ENCODE data around the gene LRRC56. TPM values are rescaled to one million over a fixed set of nuclear protein-coding genes. Genes with fewer than 3 reads are reported as not detected.
"Not testable (repeated sequence)": the region's sequence is repeated elsewhere in the genome, so short reads cannot be mapped to it uniquely, and the experiment has no call there.

The LRRC56 gene
- polyA plus RNA-seq, 3 donors = 0.09 to 0.68 TPM; not detected in 1

DNA sequence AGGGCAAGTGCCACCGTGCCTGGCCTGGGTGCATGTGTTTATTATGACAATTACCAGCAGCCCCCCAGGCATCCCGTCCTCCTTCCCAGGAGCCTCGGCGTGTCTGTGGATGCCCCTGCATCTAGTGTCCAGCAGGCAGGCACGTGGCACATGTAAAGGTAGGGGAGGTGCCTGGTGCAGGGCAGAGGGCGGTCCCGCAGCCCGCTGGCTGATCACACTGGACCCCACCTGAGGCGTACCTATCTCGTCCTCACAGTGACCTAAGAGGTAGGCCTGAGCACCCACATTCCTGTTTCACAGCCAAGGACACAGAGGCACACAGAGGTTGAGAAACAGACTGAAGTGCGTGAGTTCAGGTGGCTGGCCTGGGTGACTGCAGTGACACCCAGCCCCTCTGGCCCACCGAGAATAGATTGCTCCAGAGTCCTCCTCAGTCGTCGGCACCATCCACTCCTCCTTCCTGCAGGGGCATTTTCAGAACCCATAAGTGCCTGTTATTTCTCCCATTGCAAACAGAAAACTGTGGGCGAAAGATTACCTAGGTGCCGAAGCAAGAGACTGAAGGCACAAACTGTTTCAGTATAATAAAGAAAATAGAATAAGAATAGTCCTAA is 35.9 kb downstream of the LRRC56 start:
- no peak overlapping the region for H3K27ac ChIP-seq (ENCODE audit: low read depth in 1 of 2, low read length in 2 of 2)
- Mint-ChIP-seq H3K27me3 (ENCODE audit: low read depth in 3 of 3) (peaks cover 36 to 58% (median 48%) of the 10 kb centered on the region in 3 donors), H3K4me3 (peak overlapping the region in 1 of 2 donors; percentile 71), H3K9me3 (peaks cover 0 to 20% (median 3%) of the 10 kb centered on the region in 7 donors), H3K4me1 (peaks cover 25% of the 10 kb centered on the region), H3K36me3 (peaks cover 0 to 8% of the 10 kb centered on the region in 2 donors), H3K27ac (no peak overlapping the region)
- no peak overlapping the region for H3K9ac ChIP-seq (ENCODE audit: insufficient read depth, low read length, poor library complexity, severe bottlenecking)
- peaks cover 0 to 3% of the 10 kb centered on the region in 2 donors for H3K9me3 ChIP-seq (replicated peaks in 1 of 2; ENCODE audit: control insufficient read depth in 1 of 2, insufficient read depth in 1 of 2, low read length in 2 of 2)
- H2AFZ ChIP-seq (ENCODE audit: insufficient read depth, low read depth, low read length, poor library complexity, severe bottlenecking) = no peak overlapping the region
- no peak for TF ChIP-seq CTCF (IDR thresholded peaks at IDR 0.05)
- intact Hi-C loops (cut with micrococcal nuclease) = no loop called here
- H3K4me2 ChIP-seq (replicated peaks; ENCODE audit: extremely low read depth, low read length, poor library complexity, severe bottlenecking) = no peak overlapping the region
- no peaks in the 10 kb centered on the region for H3K36me3 ChIP-seq (replicated peaks in 1 of 2; ENCODE audit: control insufficient read depth in 1 of 2, insufficient read depth in 2 of 2, low read length in 2 of 2)
- H3K4me1 ChIP-seq (ENCODE audit: control insufficient read depth in 1 of 2, insufficient read depth in 2 of 2, low read length in 2 of 2) = peaks cover 28 to 38% of the 10 kb centered on the region in 2 donors
- no peak overlapping the region for H3K4me3 ChIP-seq (replicated peaks in 1 of 3; ENCODE audit: low read depth in 2 of 3, low read length in 3 of 3)
- no peak for DNase-seq
- H4K20me1 ChIP-seq (ENCODE audit: insufficient read depth, low read length) = peaks cover 16% of the 10 kb centered on the region
- peaks cover 8 to 45% of the 10 kb centered on the region in 2 donors for H3K27me3 ChIP-seq (ENCODE audit: control insufficient read depth in 2 of 2, insufficient read depth in 2 of 2, low read length in 2 of 2)
- H3K79me2 ChIP-seq (ENCODE audit: insufficient read depth, low read length) = peaks cover 15% of the 10 kb centered on the region
- 98% methylated on average over 9 of the region's 16 CpGs for WGBS (ENCODE audit: insufficient coverage)

- H3K36me3 Mint-ChIP-seq; H3K4me3 ChIP-seq (replicated peaks in 1 of 3; ENCODE audit: low read depth in 2 of 3, low read length in 3 of 3); H3K9me3 ChIP-seq (replicated peaks in 1 of 2; ENCODE audit: control insufficient read depth in 1 of 2, insufficient read depth in 1 of 2, low read length in 2 of 2); H3K4me2 ChIP-seq (replicated peaks; ENCODE audit: extremely low read depth, low read length, poor library complexity, severe bottlenecking); H3K9ac ChIP-seq (ENCODE audit: insufficient read depth, low read length, poor library complexity, severe bottlenecking); H3K36me3 ChIP-seq (replicated peaks in 1 of 2; ENCODE audit: control insufficient read depth in 1 of 2, insufficient read depth in 2 of 2, low read length in 2 of 2); H3K27ac Mint-ChIP-seq; H3K27ac ChIP-seq (ENCODE audit: low read depth in 1 of 2, low read length in 2 of 2); H2AFZ ChIP-seq (ENCODE audit: insufficient read depth, low read depth, low read length, poor library complexity, severe bottlenecking); intact Hi-C loops (cut with micrococcal nuclease); DNase-seq: not testable (repeated sequence)
- Mint-ChIP-seq H3K27me3 (ENCODE audit: low read depth in 3 of 3) (peaks cover 35 to 56% (median 47%) of the 10 kb centered on the region in 3 donors), H3K4me1 (peaks cover 31% of the 10 kb centered on the region), H3K4me3 (peak overlapping the region; percentile 77 to 91), H3K9me3 (peaks cover 0 to 20% (median 3%) of the 10 kb centered on the region in 7 donors)
- Histone ChIP-seq H3K27me3 (ENCODE audit: control insufficient read depth in 2 of 2, insufficient read depth in 2 of 2, low read length in 2 of 2) (peaks cover 8 to 43% of the 10 kb centered on the region in 2 donors), H3K79me2 (ENCODE audit: insufficient read depth, low read length) (peaks cover 24% of the 10 kb centered on the region), H4K20me1 (ENCODE audit: insufficient read depth, low read length) (peaks cover 24% of the 10 kb centered on the region), H3K4me1 (ENCODE audit: control insufficient read depth in 1 of 2, insufficient read depth in 2 of 2, low read length in 2 of 2) (peaks cover 24 to 35% of the 10 kb centered on the region in 2 donors)
- WGBS (ENCODE audit: insufficient coverage) = 57% methylated on average over 8 of the region's 14 CpGs
Observed at GRCh38 chr11:574031-574570, 36.8 kb downstream of the LRRC56 start.
